NCI-H2081 (cell line): ENCODE measurements around the gene SLC25A23.
"Not testable (repeated sequence)": the region's sequence is repeated elsewhere in the genome, so short reads cannot be mapped to it uniquely, and the experiment has no call there.

Experiments used
- DNase-seq, 2 experiments: peaks; one replicate each; lab custom pipeline; 2025; lab: John Stamatoyannopoulos, UW

The SLC25A23 gene

DNA sequence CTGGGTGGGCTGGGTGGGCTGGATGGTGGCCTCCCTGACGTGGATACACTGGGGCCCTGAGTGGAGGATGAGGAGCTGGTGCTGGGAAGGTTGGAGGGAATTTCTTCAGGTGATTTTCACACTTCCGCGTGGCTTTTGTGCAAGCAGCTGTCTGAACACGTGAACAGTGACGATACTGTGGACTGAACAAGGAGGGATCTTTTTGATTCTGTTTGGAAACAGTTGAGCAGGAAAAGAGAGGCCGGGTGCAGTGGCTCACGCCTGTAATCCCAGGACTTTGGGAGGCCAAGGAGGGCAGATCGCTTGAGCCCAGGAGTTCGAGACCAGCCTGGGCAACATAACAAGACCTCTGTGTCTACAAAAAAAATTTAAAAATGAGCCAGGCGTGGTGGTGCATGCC is 57.5 kb downstream of the SLC25A23 start:
- DNase-seq: no peak

GRCh38 chr19:6400062-6400944 is 59.3 kb downstream of the SLC25A23 start:
- DNase-seq: not testable (repeated sequence)

GRCh38 chr19:6396305-6396704 is 63.3 kb downstream of the SLC25A23 start:
- DNase-seq: no peak

DNA sequence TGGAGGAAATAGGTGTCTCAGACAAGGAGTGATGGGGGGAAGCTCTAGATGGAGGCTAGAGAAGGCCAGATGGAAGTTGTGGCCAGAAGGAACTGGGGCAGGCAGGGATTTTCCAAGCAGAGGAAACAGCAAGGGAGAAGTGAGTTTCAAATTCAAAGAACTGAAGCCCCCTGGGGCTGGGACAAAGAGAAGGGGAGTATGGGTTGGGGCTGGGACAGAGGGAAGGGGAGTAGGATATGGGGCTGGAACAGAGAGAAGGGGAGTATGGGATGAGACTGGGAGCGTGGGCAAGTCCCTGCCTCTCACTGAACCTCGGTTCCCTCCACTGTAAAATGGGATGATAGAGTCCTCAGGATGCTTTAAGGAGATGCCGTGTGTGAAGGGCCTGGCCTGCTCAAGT is 64.8 kb downstream of the SLC25A23 start:
- DNase-seq: no peak

- DNase-seq: no peak
These were observed 65.6 kb downstream of the SLC25A23 start for GRCh38 chr19:6393983-6394412.

DNA sequence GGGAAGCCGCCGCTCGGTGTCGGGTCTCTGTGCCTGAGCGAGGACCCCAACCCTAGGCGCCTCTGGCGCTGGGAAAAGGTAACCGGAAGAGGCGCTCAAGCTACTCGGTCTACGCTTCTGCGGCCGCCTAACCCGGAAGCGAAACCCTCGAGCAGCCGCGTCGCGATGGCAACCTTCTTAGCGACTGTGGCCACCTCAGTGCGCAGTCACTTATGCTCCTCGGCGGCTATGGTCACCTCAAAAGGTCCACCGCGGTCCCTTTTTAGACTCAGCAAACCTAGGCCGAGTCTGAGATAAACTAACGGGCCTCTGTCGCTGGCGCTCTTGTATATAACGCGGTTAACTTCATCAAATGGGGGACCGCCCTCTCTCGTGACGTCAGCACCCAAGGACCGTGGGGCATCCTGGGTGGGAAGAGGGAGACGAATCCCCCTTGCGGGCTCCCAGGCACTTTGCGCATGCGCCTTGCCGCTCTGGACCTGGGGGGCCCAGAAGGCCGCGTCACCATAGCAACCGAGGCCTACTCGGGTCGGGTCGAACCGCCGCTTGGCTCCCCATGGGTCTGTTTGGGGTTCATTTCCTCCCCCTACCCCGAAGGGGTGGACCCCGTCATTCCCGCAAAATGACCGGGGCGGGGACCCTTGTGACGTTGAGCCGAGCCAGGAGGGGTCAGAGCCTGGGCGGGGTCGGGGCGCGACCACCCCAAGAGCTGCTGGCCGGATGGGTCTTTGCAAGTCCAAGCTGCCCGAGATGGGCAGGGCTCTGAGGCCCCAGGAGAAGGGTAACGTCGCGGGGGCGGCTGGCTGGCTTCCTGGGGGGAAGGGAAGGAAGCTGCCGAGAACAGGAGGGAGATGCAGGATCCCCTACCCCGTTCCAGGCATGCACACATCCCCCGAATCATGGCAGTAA is 66.3 kb downstream of the SLC25A23 start, which contains the start of gene GTF2F1:
TSS of gene GTF2F1 (minus strand) at position 91 of the 909 bp plus-strand sequence. CDS start 169 bp downstream, outside the sequence.
- peak; percentile 92 to 93 for DNase-seq

GRCh38 chr19:6392221-6393073 is 67.1 kb downstream of the SLC25A23 start:
- no peak for DNase-seq
